Vagina (tissue), 2 donors: ENCODE measurements around the gene FAM227A. TPM values are rescaled to one million over a fixed set of nuclear protein-coding genes. Genes with fewer than 3 reads are reported as not detected.

Experiments used
- DNase-seq, 2 donors: peaks; one replicate each; pipeline ENCODE4 v3.0.0-alpha.2; 2017; ENCODE audit errors: extremely low spot score in 2 of 2
- H3K27ac ChIP-seq: fragments of 200-600 bp; sonication (generic); one replicate; pipeline ENCODE4 v1.5.1; 2019
- H3K27me3 ChIP-seq: fragments of 200-600 bp; sonication (generic); one replicate; pipeline ENCODE4 v1.5.1; 2019
- H3K36me3 ChIP-seq, 2 donors: fragments of 200-600 bp; sonication (generic); one replicate each; pipeline ENCODE4 v1.5.1; 2017 to 2019
- H3K4me1 ChIP-seq: fragments of 200-600 bp; sonication (generic); one replicate; pipeline ENCODE4 v1.5.1; 2019
- H3K4me3 ChIP-seq, 2 donors: fragments of 200-600 bp; sonication (generic); 1 replicate in 1 of 2; 2 replicates in 1 of 2; pipeline ENCODE4 v1.5.1; 2016 to 2019
- H3K9me3 ChIP-seq: fragments of 200-600 bp; sonication (generic); one replicate; pipeline ENCODE4 v1.5.1; 2019
- CTCF ChIP-seq, 3 experiments: fragments of 450-650 bp in 2 of 3; fragments of 200-600 bp in 1 of 3; sonication (generic) in 1 of 3; IDR thresholded peaks; one replicate each; pipeline ENCODE4 v1.5.1; 2017 to 2019; ENCODE audit warnings: antibody characterized with exemption in 3 of 3, mild to moderate bottlenecking in 2 of 3, moderate library complexity in 2 of 3
- POLR2A ChIP-seq, 2 donors: fragments of 450-650 bp; IDR thresholded peaks; one replicate each; pipeline ENCODE4 v1.6.1; 2017; ENCODE audit warnings: antibody characterized with exemption in 2 of 2, mild to moderate bottlenecking in 2 of 2, moderate library complexity in 2 of 2
- POLR2AphosphoS5 ChIP-seq, 2 donors: sonication (generic); formaldehyde crosslinking; IDR thresholded peaks; one replicate each; pipeline ENCODE4 v1.9.0; 2017; ENCODE audit warnings: antibody characterized with exemption in 2 of 2, mild to moderate bottlenecking in 2 of 2, low read depth in 1 of 2; ENCODE audit not compliant: insufficient read depth in 1 of 2
- intact Hi-C: fragments of 100-400 bp; cut with DNase I; formaldehyde crosslinking; loops from one replicate; pipeline ENCODE4 v1.15.1; 2023
- total RNA-seq: library from RNA; depleted of rRNA; stranded (reverse); fragments of >200 nt; gene quantifications from one replicate; pipeline ENCODE4 v1.2.3, GENCODE V29; 2016

Gene FAM227A
- total RNA-seq, 1 donor from 2014 or later, result 0.25 TPM

GRCh38 chr22:38564669-38565068 is 91.5 kb downstream of the FAM227A start:
- Histone ChIP-seq H3K36me3 (no peaks in the 10 kb centered on the region), H3K27ac (no peak overlapping the region), H3K4me1 (peaks cover 4% of the 10 kb centered on the region), H3K4me3 (no peak overlapping the region), H3K9me3 (no peaks in the 10 kb centered on the region), H3K27me3 (no peaks in the 10 kb centered on the region)
- no peak for TF ChIP-seq POLR2AphosphoS5 (IDR thresholded peaks at IDR 0.05; ENCODE audit: insufficient read depth in 1 of 2, low read depth in 1 of 2)
- no peak for TF ChIP-seq CTCF (IDR thresholded peaks at IDR 0.05)
- TF ChIP-seq POLR2A (IDR thresholded peaks at IDR 0.05), result no peak
- no peak for DNase-seq
- intact Hi-C loops, result no loop called here

DNA sequence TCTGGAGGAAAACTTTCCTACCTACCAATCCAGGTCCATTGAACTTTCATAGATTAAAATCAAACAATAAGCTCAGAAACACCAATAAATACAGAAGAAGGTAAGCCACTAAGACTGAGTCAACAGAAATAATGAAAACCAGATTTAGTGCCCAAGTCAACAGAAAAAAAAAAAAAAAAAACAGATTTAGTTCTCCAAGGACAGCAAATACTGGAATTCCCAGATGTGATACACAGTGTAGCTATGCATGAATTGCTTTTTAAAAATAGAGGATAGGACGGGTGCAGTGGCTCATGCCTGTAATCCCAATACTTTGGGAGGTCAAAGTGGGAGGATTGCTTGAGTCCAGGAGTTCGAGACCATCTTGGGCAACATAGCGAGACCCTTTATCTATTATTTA is 101.9 kb downstream of the FAM227A start:
- Histone ChIP-seq H3K27me3 (no peaks in the 10 kb centered on the region), H3K36me3 (no peaks in the 10 kb centered on the region), H3K9me3 (no peaks in the 10 kb centered on the region), H3K27ac (no peak overlapping the region), H3K4me1 (no peaks in the 10 kb centered on the region), H3K4me3 (no peak overlapping the region)
- intact Hi-C loops, result no loop called here
- no peak for DNase-seq
- TF ChIP-seq POLR2AphosphoS5 (IDR thresholded peaks at IDR 0.05; ENCODE audit: insufficient read depth in 1 of 2, low read depth in 1 of 2), result no peak
- no peak for TF ChIP-seq CTCF (IDR thresholded peaks at IDR 0.05)
- TF ChIP-seq POLR2A (IDR thresholded peaks at IDR 0.05), result no peak

DNA sequence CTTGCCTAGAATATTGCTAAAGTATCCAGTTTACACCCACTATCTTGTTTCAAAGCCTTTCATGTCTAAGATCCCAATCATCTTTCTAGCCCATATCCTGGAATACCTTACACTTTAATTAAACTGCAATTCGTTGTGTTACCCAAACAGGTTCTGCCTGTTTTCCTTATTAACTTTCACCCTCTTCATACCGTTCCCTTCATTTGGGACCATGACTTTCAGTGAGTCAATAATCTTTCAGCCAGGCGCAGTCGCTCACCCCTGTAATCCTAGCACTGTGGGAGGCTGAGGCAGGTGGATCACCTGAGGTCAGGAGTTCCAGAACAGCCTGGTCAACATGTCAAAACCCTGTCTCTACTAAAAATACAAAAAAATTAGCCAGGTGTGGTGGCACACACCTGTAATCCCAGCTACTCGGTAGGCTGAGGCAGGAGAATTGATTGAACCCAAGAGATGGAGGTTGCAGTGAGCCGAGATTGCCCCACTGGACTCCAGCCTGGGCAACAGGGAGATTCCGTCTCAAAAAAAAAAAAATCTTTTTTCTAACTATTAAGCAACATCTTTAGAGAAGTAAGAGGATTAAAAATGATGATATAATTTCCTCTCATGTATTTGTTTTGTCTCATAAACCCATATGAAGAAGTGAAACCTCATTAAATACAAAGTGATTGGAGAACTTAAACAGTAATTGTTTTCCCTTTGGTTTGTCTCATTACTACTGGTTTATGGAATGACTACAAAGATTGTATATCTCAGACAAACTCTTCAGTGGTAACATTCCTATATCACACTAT is 106.9 kb downstream of the FAM227A start:
- Histone ChIP-seq H3K9me3 (no peaks in the 10 kb centered on the region), H3K27ac (no peak overlapping the region), H3K4me3 (no peak overlapping the region), H3K4me1 (no peaks in the 10 kb centered on the region), H3K27me3 (no peaks in the 10 kb centered on the region), H3K36me3 (no peaks in the 10 kb centered on the region)
- intact Hi-C loops, result loop anchor here (5.0 kb wide), 1 partner anchor 1723 kb away; no protein-coding TSS in a partner anchor
- no peak for DNase-seq
- TF ChIP-seq POLR2AphosphoS5 (IDR thresholded peaks at IDR 0.05; ENCODE audit: insufficient read depth in 1 of 2, low read depth in 1 of 2), result peak in 1 of 2 donors; percentile 20
- no peak for TF ChIP-seq CTCF (IDR thresholded peaks at IDR 0.05)

GRCh38 chr22:38540701-38541100 is 115.5 kb downstream of the FAM227A start:
- Histone ChIP-seq H3K27me3 (no peaks in the 10 kb centered on the region), H3K27ac (no peak overlapping the region), H3K4me3 (no peak overlapping the region), H3K9me3 (no peaks in the 10 kb centered on the region), H3K36me3 (no peaks in the 10 kb centered on the region), H3K4me1 (no peaks in the 10 kb centered on the region)
- TF ChIP-seq CTCF (IDR thresholded peaks at IDR 0.05) (no peak), POLR2A (IDR thresholded peaks at IDR 0.05) (no peak)
- DNase-seq, result no peak
- intact Hi-C loops, result no loop called here

GRCh38 chr22:38531251-38531938 is 124.8 kb downstream of the FAM227A start:
- Histone ChIP-seq H3K27ac (no peak overlapping the region), H3K36me3 (no peaks in the 10 kb centered on the region), H3K9me3 (no peaks in the 10 kb centered on the region), H3K4me1 (no peaks in the 10 kb centered on the region), H3K27me3 (no peaks in the 10 kb centered on the region), H3K4me3 (no peak overlapping the region)
- no peak for TF ChIP-seq POLR2AphosphoS5 (IDR thresholded peaks at IDR 0.05; ENCODE audit: insufficient read depth in 1 of 2, low read depth in 1 of 2)
- no peak for TF ChIP-seq POLR2A (IDR thresholded peaks at IDR 0.05)
- no peak for TF ChIP-seq CTCF (IDR thresholded peaks at IDR 0.05)
- no peak for DNase-seq
- intact Hi-C loops, result no loop called here
